Hepatic stellate cell (primary cell): ENCODE results near the gene KIRREL3.
"Not testable (repeated sequence)": the region's sequence is repeated elsewhere in the genome, so short reads cannot be mapped to it uniquely, and the experiment has no call there.

ENCODE experiments used
- DNase-seq: peaks from one replicate; pipeline ENCODE4 v3.0.0; 2011; ENCODE audit warnings: low spot score

KIRREL3 gene

DNA sequence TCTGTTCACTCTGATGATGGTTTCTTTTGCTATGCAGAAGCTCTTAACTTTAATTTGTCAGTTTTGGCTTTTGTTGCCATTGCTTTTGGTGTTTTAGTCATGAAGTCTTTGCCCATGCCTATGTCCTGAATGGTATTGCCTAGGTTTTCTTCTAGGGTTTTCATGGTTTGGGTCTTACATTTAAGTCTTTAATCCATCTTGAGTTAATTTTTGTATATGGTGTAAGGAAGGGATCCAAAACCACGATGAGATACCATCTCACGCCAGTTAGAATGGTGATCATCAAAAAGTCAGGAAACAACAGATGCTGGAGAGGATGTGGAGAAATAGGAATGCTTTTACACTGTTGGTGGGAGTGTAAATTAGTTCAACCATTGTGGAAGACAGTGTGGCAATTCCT, 48.0 kb downstream of the KIRREL3 start:
- DNase-seq, result not testable (repeated sequence)

- DNase-seq, result no peak
Observed at GRCh38 chr11:126951465-126951864, 49.1 kb downstream of the KIRREL3 start.

- peak; percentile 70 for DNase-seq
Observed at GRCh38 chr11:126949066-126949891, 51.3 kb downstream of the KIRREL3 start.

- no peak for DNase-seq
Observed at GRCh38 chr11:126948563-126948962, 52.0 kb downstream of the KIRREL3 start.

DNA sequence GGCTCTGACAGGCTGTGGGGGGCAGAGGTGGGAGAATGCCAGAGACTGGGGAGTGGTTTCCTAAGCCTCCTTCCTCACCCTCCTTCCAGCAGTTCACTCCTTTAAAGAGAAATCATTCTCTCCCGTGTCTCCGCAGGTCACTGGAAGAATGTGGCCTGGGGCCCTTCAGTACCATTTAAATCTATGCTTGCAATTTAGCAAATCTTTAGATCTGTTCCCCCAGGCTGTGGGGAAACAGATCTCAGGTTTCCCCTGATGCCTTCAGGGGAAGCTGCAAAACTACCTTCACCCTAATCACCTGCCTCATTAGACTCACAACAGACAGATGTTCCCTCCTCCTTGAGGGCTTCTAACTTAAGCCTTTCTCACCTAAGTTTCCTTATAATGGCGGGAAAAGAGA, 55.3 kb downstream of the KIRREL3 start:
- no peak for DNase-seq

DNA sequence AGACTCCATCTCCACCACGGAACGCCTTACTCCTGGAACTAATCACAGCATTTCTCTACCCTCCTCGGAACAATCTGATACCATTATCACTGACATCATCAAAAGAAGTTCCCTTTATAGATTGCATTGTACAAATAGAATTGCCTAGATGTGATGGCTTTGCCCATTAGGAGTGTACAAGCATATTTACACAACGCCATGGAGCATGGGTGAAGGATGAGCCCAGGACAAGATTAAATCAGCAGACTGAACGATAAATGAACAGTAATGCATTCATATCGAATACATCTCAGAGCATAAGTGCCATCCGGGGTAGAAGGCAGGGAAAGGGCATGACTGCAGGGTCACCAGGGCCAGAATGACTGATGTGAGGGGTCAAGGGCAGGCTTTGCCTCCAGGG, 57.3 kb downstream of the KIRREL3 start:
- DNase-seq, result no peak

DNA sequence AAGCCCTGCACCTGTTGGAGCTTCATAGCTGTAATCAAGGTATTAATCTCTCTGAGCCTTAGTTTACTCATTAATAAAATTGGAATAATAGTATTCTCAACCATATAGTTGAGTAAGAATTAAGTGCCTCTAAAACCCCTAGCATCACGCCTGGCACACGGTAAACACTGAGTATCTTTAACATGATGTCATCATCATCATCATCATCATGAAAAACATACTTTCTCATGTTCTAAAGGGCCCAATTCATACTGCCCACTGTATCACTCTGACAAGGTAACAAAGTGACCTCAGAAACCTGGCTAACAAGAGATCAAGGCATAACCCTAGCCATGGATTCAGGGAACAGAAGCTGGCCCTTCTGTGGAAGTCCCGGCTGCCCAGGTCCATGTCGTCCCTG, 58.4 kb downstream of the KIRREL3 start:
- DNase-seq, result no peak

DNA sequence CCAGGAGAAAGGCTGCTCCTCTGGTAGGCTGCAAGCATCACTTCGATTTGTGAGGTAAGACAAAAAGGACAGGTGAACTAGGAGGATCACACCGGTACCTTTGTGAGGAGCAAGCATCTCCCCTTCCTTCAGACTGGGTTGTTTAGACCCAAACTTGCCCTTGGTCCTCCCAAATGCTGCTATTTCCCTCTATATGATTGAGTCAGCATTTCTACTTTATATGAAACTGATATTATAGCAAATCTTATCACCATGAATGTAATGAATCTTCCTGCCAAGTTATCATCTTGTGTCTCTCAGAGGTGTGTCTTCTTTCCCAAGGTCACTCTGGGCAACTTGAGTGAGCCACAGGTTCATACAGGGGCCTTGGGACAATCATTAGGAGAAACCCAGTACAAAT, 61.0 kb downstream of the KIRREL3 start:
- DNase-seq, result no peak

DNA sequence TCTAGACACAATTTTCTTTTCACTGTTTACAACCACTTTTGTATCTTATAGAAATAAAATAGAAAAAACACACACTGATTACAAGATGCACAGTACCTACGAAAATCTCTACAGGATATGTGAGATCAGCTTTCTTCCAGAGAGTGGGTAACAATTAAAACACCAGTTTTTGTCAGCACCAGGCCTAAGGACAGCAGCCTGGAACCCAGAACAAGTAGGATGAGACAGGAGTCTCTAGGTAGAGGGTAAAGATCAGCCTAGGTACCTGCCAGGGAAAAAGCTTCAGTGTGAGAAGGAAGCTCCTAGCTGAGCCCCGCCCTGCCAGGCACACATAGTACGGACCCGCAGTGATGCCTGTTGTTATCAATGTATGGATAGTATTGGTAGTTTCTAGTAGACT, 61.9 kb downstream of the KIRREL3 start:
- no peak for DNase-seq

- DNase-seq, result no peak
Observed at GRCh38 chr11:126930091-126930841, 70.3 kb downstream of the KIRREL3 start.

DNA sequence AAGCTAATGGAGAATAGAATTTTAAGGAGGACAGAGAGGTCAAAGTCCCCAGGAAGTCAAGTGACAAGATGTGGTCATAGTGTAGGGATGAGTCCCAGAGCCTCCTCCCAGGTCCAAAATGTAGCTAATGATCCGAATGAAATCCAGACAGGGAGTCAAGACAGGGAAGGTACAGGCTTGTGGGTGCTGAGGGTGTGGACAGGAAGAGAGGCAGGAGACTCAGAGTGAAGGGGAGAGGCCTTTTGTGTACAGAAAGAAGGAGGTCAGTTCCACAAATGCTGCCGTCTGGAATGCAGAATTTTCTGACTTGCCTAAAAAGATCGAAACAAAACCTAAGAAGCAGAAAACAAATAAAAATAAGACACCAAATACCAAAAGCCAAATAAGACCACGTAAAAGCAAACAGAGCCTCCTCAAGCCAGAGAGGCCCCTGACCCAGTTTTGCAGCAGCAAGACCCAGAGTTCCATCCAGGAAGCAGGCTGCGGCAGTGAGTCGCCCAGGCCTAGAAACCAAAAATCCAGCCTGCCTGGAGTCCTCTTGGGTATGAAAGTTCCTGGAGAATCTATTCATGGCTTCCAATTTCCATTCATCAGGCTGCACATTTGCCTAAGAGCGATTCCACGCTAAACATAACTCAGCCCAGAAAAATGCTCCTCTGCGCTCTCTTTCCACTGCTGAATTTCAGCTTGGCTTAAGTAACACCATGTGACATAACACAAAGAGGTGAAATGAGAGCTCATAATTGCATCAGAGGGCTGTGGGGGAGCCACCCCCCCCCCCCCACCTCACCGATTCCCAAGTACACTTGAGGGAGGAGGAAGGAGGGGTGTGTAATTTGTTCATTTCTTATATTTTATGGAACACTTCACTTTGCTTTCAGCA, 71.2 kb downstream of the KIRREL3 start:
- DNase-seq, result no peak

- no peak for DNase-seq
Observed at GRCh38 chr11:126927623-126928022, 72.9 kb downstream of the KIRREL3 start.

DNA sequence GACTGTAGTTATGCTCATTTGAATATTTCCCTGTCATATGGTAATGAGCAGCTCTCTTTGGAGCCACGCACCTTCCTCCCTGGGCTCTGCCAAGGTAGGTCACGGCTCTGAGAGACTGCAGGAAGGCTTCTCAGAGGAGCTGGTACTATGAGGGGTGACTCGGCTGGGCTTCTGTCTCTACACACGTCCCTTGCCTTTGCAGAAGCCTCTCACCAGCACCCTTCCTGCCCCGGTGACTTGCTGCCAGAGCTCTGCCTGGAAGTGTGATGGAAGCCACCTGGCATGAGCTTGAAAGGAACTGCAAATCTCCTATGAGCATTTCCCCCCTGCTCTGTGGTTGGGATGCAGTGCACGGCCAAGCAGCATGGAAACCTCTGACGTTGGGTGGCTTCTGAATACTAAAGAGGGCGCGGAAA, 74.2 kb downstream of the KIRREL3 start:
- no peak for DNase-seq

- DNase-seq, result no peak
Observed at GRCh38 chr11:126925321-126926093, 75.1 kb downstream of the KIRREL3 start.

GRCh38 chr11:126924376-126925040, 76.1 kb downstream of the KIRREL3 start:
- no peak for DNase-seq

GRCh38 chr11:126920833-126921232, 79.7 kb downstream of the KIRREL3 start:
- no peak for DNase-seq

GRCh38 chr11:126919147-126919823, 81.3 kb downstream of the KIRREL3 start:
- DNase-seq, result no peak

GRCh38 chr11:126918556-126918955, 82.0 kb downstream of the KIRREL3 start:
- DNase-seq, result no peak

- DNase-seq, result peak; percentile 88
Observed at GRCh38 chr11:126917531-126918204, 82.9 kb downstream of the KIRREL3 start.

- DNase-seq, result no peak
Observed at GRCh38 chr11:126915430-126915829, 85.1 kb downstream of the KIRREL3 start.
